Prostate gland (tissue), 2 donors: ENCODE data around the gene RCC1. TPM values are rescaled to one million over a fixed set of nuclear protein-coding genes. Genes with fewer than 3 reads are reported as not detected.

Experiments used
- DNase-seq: peaks from one replicate; pipeline ENCODE4 v3.0.0-alpha.2; 2019; ENCODE audit warnings: low spot score
- H3K27ac ChIP-seq, 2 donors: fragments of 200-600 bp; sonication (generic); 2 replicates each; pipeline ENCODE4 v1.5.1; 2017 to 2019
- H3K27me3 ChIP-seq: fragments of 200-600 bp; sonication (generic); replicated peaks from 2 replicates; pipeline ENCODE4 v1.5.1; 2019; ENCODE audit not compliant: insufficient read depth
- H3K36me3 ChIP-seq, 2 donors: fragments of 200-600 bp; sonication (generic); 1 replicate in 1 of 2; 2 replicates in 1 of 2; pipeline versions ENCODE4 v1.5.1 to v1.8.1; 2017 to 2019
- H3K4me1 ChIP-seq: fragments of 200-600 bp; sonication (generic); replicated peaks from 2 replicates; pipeline ENCODE4 v1.5.1; 2019
- H3K4me3 ChIP-seq, 2 donors: fragments of 200-600 bp; sonication (generic); 2 replicates each; pipeline ENCODE4 v1.5.1; 2017 to 2019
- H3K9me3 ChIP-seq: fragments of 200-600 bp; sonication (generic); 2 replicates; pipeline ENCODE4 v1.5.1; 2017
- POLR2A ChIP-seq: fragments of 450-650 bp; IDR thresholded peaks from one replicate; pipeline ENCODE4 v1.6.1; 2016; ENCODE audit warnings: antibody characterized with exemption, mild to moderate bottlenecking
- POLR2AphosphoS5 ChIP-seq: sonication (generic); formaldehyde crosslinking; IDR thresholded peaks from one replicate; pipeline ENCODE4 v1.6.1; 2017; ENCODE audit warnings: antibody characterized with exemption
- WGBS: methylation state at CpG from one replicate; pipeline ENCODE4 v1.1.5; 2018; 5-methylcytosine and 5-hydroxymethylcytosine counted together
- intact Hi-C: fragments of 100-400 bp; cut with DNase I; formaldehyde crosslinking; loops from one replicate; pipeline ENCODE4 v1.14.2; 2022
- total RNA-seq, 2 donors: library from RNA; depleted of rRNA; stranded (reverse); fragments of >200 nt; gene quantifications; one replicate each; pipeline ENCODE4 v1.1.0, GENCODE V29; 2016
- TF ChIP-seq, protein P1 (sequence below), 4 experiments: fragments of 200-600 bp in 2 of 4; fragments of 450-650 bp in 2 of 4; sonication (generic) in 2 of 4; IDR thresholded peaks; 1 replicate in 3 of 4; 2 replicates in 1 of 4; pipeline ENCODE4 v1.5.1; 2016 to 2019; ENCODE audit warnings: antibody characterized with exemption in 4 of 4, mild to moderate bottlenecking in 2 of 4, moderate library complexity in 2 of 4

The RCC1 gene
- total RNA-seq, 2 donors from 2014 or later, result 13.8 to 18.1 TPM

DNA sequence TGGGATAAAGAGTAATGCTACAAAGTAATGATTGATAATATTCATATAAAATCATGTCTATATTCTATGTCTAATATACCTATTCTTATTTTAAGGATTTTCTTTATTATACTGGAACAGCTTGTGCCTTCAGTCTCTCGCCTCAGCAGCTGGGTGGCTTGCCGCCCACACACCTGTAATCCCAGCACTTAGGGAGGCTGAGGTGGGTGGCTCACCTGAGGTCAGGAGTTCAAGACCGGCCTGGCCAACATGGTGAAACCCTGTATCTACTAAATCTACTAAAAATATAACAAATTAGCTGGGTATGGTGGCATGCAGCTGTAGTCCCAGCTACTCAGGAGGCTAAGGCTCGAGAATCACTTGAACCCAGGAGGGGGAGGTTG is 39.4 kb downstream of the RCC1 start:
- TF ChIP-seq POLR2A, result no peak
- WGBS, result 93% methylated on average over 4 of the region's 4 CpGs
- no peak overlapping the region for H3K4me3 ChIP-seq
- H3K36me3 ChIP-seq, result no peaks in the 10 kb centered on the region
- H3K9me3 ChIP-seq, result no peaks in the 10 kb centered on the region
- DNase-seq, result no peak
- no peaks in the 10 kb centered on the region for H3K27me3 ChIP-seq
- no peak overlapping the region for H3K27ac ChIP-seq
- H3K4me1 ChIP-seq, result no peaks in the 10 kb centered on the region
- intact Hi-C loops, result no loop called here

DNA sequence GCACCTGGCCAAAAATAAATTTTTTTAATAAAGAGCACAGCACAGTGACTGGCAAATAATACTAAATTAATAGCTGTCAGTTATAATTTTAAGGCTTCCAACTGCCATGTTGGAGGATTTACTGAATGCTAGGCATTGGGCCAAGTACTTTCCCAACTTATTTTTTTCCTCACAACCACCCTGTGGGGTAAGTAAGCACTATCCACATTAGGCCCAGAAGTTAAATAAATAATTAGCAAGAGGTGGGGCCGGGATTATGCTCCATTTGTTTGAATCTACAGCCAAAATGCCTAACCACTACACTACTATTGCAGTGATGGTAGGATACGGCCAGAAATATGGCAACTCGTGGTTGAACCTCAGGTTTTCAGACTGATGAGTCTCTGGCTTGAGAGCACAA is 42.5 kb downstream of the RCC1 start:
- DNase-seq, result no peak
- no peaks in the 10 kb centered on the region for H3K27me3 ChIP-seq
- no peak overlapping the region for H3K27ac ChIP-seq
- 82% methylated on average over 3 of the region's 3 CpGs for WGBS
- TF ChIP-seq, protein P1, sequence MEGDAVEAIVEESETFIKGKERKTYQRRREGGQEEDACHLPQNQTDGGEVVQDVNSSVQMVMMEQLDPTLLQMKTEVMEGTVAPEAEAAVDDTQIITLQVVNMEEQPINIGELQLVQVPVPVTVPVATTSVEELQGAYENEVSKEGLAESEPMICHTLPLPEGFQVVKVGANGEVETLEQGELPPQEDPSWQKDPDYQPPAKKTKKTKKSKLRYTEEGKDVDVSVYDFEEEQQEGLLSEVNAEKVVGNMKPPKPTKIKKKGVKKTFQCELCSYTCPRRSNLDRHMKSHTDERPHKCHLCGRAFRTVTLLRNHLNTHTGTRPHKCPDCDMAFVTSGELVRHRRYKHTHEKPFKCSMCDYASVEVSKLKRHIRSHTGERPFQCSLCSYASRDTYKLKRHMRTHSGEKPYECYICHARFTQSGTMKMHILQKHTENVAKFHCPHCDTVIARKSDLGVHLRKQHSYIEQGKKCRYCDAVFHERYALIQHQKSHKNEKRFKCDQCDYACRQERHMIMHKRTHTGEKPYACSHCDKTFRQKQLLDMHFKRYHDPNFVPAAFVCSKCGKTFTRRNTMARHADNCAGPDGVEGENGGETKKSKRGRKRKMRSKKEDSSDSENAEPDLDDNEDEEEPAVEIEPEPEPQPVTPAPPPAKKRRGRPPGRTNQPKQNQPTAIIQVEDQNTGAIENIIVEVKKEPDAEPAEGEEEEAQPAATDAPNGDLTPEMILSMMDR (IDR thresholded peaks at IDR 0.05), result no peak
- no peak for TF ChIP-seq POLR2A
- no peak for TF ChIP-seq POLR2AphosphoS5
- no peaks in the 10 kb centered on the region for H3K9me3 ChIP-seq
- H3K4me1 ChIP-seq, result no peaks in the 10 kb centered on the region
- intact Hi-C loops, result no loop called here
- H3K36me3 ChIP-seq, result no peaks in the 10 kb centered on the region
- H3K4me3 ChIP-seq, result no peak overlapping the region

DNA sequence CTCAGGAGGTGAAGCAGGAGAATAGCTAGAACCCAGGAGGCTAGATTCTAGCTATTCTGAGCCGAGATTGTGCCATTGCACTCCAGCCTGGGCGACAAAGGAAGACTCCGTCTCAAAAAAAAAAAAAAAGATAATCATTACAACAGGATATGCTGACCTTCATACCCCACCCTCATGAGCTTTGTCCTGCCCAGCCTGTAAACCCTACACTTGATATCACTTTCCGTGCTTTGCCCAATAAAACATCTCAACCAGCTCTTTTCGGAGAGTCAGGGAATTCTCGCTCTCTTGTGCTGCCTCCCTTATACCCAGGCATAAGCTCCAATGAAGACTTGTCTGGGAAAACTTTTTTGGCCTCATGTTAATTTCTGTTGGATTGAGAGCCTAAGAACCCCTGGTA is 45.5 kb downstream of the RCC1 start:
- Histone ChIP-seq H3K4me3 (no peak overlapping the region), H3K36me3 (no peaks in the 10 kb centered on the region), H3K27ac (no peak overlapping the region), H3K27me3 (no peaks in the 10 kb centered on the region), H3K4me1 (no peaks in the 10 kb centered on the region), H3K9me3 (no peaks in the 10 kb centered on the region)
- TF ChIP-seq, protein P1 (IDR thresholded peaks at IDR 0.05), result no peak
- no peak for TF ChIP-seq POLR2AphosphoS5
- TF ChIP-seq POLR2A, result no peak
- 88% methylated on average over 6 of the region's 6 CpGs for WGBS
- DNase-seq, result no peak
- intact Hi-C loops, result no loop called here

DNA sequence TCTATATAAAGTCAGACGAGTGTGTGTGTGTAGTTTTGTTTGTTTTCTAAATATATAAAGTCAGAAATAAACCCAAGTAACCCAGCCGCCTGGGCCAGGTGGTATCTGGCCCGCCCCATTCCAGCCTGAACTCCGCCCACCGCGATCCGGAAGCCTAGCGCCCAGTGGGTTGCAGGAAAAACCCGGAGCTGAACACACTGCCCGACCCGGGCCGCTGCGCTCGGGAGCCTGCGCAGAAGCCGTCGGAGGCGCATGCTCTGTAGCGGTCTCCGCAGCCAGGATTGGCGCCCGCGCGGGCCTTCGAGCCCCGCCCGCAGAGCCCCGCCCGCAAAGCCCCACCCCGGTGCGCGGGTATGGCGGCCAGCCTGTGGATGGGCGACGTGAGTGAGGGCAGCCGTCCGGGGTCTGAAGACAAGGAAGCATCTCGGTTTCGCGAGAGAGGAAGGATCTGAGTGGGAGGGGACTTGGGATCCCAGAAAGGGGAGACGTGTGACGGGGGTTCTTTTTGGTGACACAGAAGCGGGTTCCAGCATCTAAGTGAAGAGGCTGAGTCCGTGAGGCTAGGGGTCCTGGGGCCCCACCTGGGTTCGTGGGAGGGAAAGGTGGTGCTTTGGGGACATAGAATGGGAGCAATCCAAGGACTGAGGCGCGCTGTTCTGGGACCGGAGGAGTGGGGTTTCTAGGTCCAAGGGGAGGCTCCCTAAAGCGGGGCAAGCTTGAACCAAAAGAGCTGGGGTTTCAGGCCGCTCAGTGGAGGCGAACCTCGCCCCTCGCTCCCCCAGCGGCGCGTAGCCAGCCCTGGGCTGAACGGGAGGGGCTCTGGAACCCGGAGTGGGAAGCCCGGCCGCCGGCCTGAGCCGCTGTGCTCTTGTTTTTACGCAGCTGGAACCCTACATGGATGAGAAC is 47.2 kb downstream of the RCC1 start, which contains the start of gene TRNAU1AP:
TRNAU1AP (plus strand) TSS at position 328 of the 906 bp plus-strand sequence; CDS start at position 354, 26 bp downstream.
- Histone ChIP-seq H3K27ac (peak within 1 kb of the TSS; percentile 83 to 84), H3K36me3 (no peaks in the 10 kb centered on the region), H3K9me3 (no peaks in the 10 kb centered on the region), H3K27me3 (no peaks in the 10 kb centered on the region), H3K4me3 (peak within 1 kb of the TSS; percentile 64 to 89), H3K4me1 (no peaks in the 10 kb centered on the region)
- intact Hi-C loops, result loop anchor here (2.0 kb wide), 1 partner anchor 28 kb away; no protein-coding TSS in a partner anchor
- DNase-seq, result peak; percentile 94
- peak; percentile 88 for TF ChIP-seq POLR2A
- TF ChIP-seq, protein P1 (IDR thresholded peaks at IDR 0.05), result peak in 2 of 4 experiments; percentile 17 to 27
- peak; percentile 99 for TF ChIP-seq POLR2AphosphoS5
- under 1% methylated on average over 58 of the region's 63 CpGs for WGBS

DNA sequence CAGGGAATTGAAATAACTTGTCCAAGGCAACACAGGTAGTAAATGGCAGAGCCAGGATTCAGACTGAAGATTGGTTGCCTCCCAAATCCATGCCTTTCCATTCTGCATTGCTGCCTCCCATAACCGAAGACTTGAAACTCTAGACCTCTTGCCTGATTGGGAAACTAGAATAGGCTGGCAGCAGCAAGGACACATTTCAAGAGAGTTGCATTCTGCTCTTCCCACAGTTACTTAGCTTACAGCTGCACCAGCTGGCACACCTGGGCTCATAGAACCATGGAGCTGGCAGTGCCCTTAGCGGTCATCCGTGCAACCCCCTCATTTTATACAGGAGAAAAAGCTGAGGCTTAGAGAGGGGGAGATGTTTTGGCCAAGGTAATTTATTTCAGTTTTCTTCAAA is 55.0 kb downstream of the RCC1 start:
- no peaks in the 10 kb centered on the region for H3K9me3 ChIP-seq
- TF ChIP-seq, protein P1 (IDR thresholded peaks at IDR 0.05), result no peak
- no peak for TF ChIP-seq POLR2A
- TF ChIP-seq POLR2AphosphoS5, result no peak
- DNase-seq, result no peak
- no peak overlapping the region for H3K4me3 ChIP-seq
- WGBS, result 85% methylated on average over 3 of the region's 3 CpGs
- no peak overlapping the region for H3K27ac ChIP-seq
- intact Hi-C loops, result no loop called here
- no peaks in the 10 kb centered on the region for H3K27me3 ChIP-seq
- peaks cover 8 to 15% of the 10 kb centered on the region in 2 donors for H3K36me3 ChIP-seq
- H3K4me1 ChIP-seq, result no peaks in the 10 kb centered on the region
